Astrocyte (in vitro differentiated cells and primary cell): Measurements from ENCODE around the gene OR5M3. TPM values are rescaled to one million over a fixed set of nuclear protein-coding genes. Genes with fewer than 3 reads are reported as not detected.

Experiments used
- DNase-seq: peaks from one replicate; pipeline ENCODE4 v3.0.0-alpha.2; 2010; ENCODE audit warnings: low read depth
- FAIRE-seq: peaks from 2 replicates; lab custom pipeline; 2011; peaks lifted over from hg19 to GRCh38; lab: Jason Lieb, UNC
- H2AFZ ChIP-seq: 2 replicates; pipeline ENCODE4 v1.6.0; 2012; ENCODE audit warnings: low read depth, low read length, inconsistent platforms
- H3K27ac ChIP-seq: 2 replicates; pipeline ENCODE4 v1.5.1; 2011; ENCODE audit warnings: low read depth, low read length, inconsistent platforms
- H3K27me3 ChIP-seq: 2 replicates; pipeline ENCODE4 v1.6.0; 2011; ENCODE audit warnings: low read length, inconsistent platforms; ENCODE audit not compliant: insufficient read depth
- H3K36me3 ChIP-seq: 2 replicates; pipeline ENCODE4 v1.5.1; 2011; ENCODE audit warnings: low read length, inconsistent platforms; ENCODE audit not compliant: insufficient read depth
- H3K4me1 ChIP-seq: 2 replicates; pipeline ENCODE4 v1.5.1; 2011; ENCODE audit warnings: low read length, inconsistent platforms; ENCODE audit not compliant: insufficient read depth
- H3K4me2 ChIP-seq: 2 replicates; pipeline ENCODE4 v1.6.0; 2012; ENCODE audit warnings: low read length, inconsistent platforms
- H3K4me3 ChIP-seq: 2 replicates; pipeline ENCODE4 v1.5.1; 2011; ENCODE audit warnings: low read depth, mild to moderate bottlenecking, low read length, inconsistent platforms; ENCODE audit not compliant: insufficient read depth
- H3K79me2 ChIP-seq: 2 replicates; pipeline ENCODE4 v1.6.0; 2012; ENCODE audit warnings: mild to moderate bottlenecking, low read length, inconsistent platforms; ENCODE audit not compliant: insufficient read depth
- H3K9ac ChIP-seq: 2 replicates; pipeline ENCODE4 v1.6.0; 2012; ENCODE audit warnings: mild to moderate bottlenecking, low read length, inconsistent platforms
- H3K9me3 ChIP-seq: 2 replicates; pipeline ENCODE4 v1.5.1; 2012; ENCODE audit warnings: low read depth, mild to moderate bottlenecking, low read length, inconsistent platforms; ENCODE audit not compliant: insufficient read depth
- H4K20me1 ChIP-seq: 2 replicates; pipeline ENCODE4 v1.6.0; 2012; ENCODE audit warnings: low read length, inconsistent platforms; ENCODE audit not compliant: insufficient read depth
- H3K27ac Mint-ChIP-seq: one replicate; pipeline ENCODE4 v1.8.0; 2021; ENCODE audit warnings: mild to moderate bottlenecking, mixed read lengths; ENCODE audit not compliant: unreplicated experiment
- H3K27me3 Mint-ChIP-seq: one replicate; pipeline ENCODE4 v1.8.0; 2021; ENCODE audit warnings: low read depth, mixed read lengths; ENCODE audit not compliant: unreplicated experiment
- H3K36me3 Mint-ChIP-seq: one replicate; pipeline ENCODE4 v1.8.0; 2021; ENCODE audit warnings: low read depth, mixed read lengths; ENCODE audit not compliant: unreplicated experiment
- H3K4me1 Mint-ChIP-seq: one replicate; pipeline ENCODE4 v1.8.0; 2021; ENCODE audit warnings: low read depth, mixed read lengths; ENCODE audit not compliant: unreplicated experiment
- H3K4me3 Mint-ChIP-seq: one replicate; pipeline ENCODE4 v1.8.0; 2021; ENCODE audit warnings: mild to moderate bottlenecking, moderate library complexity, mixed read lengths; ENCODE audit not compliant: unreplicated experiment
- H3K9me3 Mint-ChIP-seq: one replicate; pipeline ENCODE4 v1.8.0; 2021; ENCODE audit warnings: mild to moderate bottlenecking, mixed read lengths; ENCODE audit not compliant: unreplicated experiment
- EZH2 ChIP-seq: IDR thresholded peaks from 2 replicates; pipeline ENCODE4 v1.6.1; 2012; ENCODE audit warnings: mild to moderate bottlenecking, low read length, inconsistent platforms; ENCODE audit not compliant: insufficient read depth
- total RNA-seq: library from RNA; stranded (reverse); gene quantifications from 2 replicates; pipeline ENCODE4 v1.2.1, GENCODE V29; 2021
- TF ChIP-seq, protein P1 (sequence below): IDR thresholded peaks from 2 replicates; pipeline ENCODE4 v1.5.1; 2011; ENCODE audit warnings: low read depth, mild to moderate bottlenecking, inconsistent platforms, low read length, moderate library complexity; ENCODE audit not compliant: insufficient read depth

The OR5M3 gene
- total RNA-seq, 1 donor from 2014 or later = not detected

DNA sequence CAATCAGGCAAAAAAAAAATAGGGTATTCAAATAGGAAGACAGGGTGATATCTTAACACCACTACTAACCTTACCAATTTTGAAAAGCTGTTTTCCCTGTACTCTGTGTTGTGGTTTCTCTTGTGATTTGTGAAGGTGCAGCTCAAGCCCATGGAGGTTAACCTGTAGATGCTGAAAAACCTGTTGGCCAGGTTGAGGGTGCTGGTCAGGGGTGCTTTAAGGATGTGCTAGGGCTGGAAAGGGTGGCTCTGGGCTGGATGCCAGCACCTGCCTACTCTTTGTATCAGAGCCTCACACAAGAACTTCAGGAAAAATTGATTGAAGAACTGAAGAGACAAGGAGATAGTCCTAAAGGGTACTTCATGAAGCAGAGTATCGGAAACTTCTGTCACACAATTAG lies 36.3 kb upstream of the OR5M3 start:
- Histone ChIP-seq H3K4me3 (no peak overlapping the region), H3K79me2 (no peaks in the 10 kb centered on the region), H2AFZ (no peak overlapping the region), H3K9me3 (peaks cover 4% of the 10 kb centered on the region), H3K4me1 (no peaks in the 10 kb centered on the region), H4K20me1 (no peaks in the 10 kb centered on the region), H3K36me3 (no peaks in the 10 kb centered on the region), H3K4me2 (no peak overlapping the region), H3K9ac (no peak overlapping the region), H3K27me3 (no peaks in the 10 kb centered on the region), H3K27ac (no peak overlapping the region)
- Mint-ChIP-seq H3K27me3 (no peaks in the 10 kb centered on the region), H3K4me3 (no peak overlapping the region), H3K27ac (no peak overlapping the region), H3K36me3 (no peaks in the 10 kb centered on the region), H3K9me3 (peaks cover 2% of the 10 kb centered on the region), H3K4me1 (no peaks in the 10 kb centered on the region)
- FAIRE-seq (no peak), DNase-seq (no peak)
- TF ChIP-seq, protein P1, sequence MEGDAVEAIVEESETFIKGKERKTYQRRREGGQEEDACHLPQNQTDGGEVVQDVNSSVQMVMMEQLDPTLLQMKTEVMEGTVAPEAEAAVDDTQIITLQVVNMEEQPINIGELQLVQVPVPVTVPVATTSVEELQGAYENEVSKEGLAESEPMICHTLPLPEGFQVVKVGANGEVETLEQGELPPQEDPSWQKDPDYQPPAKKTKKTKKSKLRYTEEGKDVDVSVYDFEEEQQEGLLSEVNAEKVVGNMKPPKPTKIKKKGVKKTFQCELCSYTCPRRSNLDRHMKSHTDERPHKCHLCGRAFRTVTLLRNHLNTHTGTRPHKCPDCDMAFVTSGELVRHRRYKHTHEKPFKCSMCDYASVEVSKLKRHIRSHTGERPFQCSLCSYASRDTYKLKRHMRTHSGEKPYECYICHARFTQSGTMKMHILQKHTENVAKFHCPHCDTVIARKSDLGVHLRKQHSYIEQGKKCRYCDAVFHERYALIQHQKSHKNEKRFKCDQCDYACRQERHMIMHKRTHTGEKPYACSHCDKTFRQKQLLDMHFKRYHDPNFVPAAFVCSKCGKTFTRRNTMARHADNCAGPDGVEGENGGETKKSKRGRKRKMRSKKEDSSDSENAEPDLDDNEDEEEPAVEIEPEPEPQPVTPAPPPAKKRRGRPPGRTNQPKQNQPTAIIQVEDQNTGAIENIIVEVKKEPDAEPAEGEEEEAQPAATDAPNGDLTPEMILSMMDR = no peak
- no peak for TF ChIP-seq EZH2

GRCh38 chr11:56497010-56497409 lies 23.9 kb upstream of the OR5M3 start:
- H4K20me1 ChIP-seq = no peaks in the 10 kb centered on the region
- no peak for TF ChIP-seq EZH2
- TF ChIP-seq, protein P1 = no peak
- no peak overlapping the region for H2AFZ ChIP-seq
- H3K4me1 ChIP-seq = no peaks in the 10 kb centered on the region
- H3K36me3 ChIP-seq = no peaks in the 10 kb centered on the region
- H3K27ac ChIP-seq = no peak overlapping the region
- H3K9me3 ChIP-seq = no peaks in the 10 kb centered on the region
- H3K4me2 ChIP-seq = no peak overlapping the region
- H3K27me3 Mint-ChIP-seq = peaks cover 2% of the 10 kb centered on the region
- H3K79me2 ChIP-seq = no peaks in the 10 kb centered on the region
- H3K27ac Mint-ChIP-seq = no peak overlapping the region
- DNase-seq (no peak), FAIRE-seq (no peak)
- H3K4me1 Mint-ChIP-seq = no peaks in the 10 kb centered on the region
- H3K36me3 Mint-ChIP-seq = no peaks in the 10 kb centered on the region
- no peaks in the 10 kb centered on the region for H3K27me3 ChIP-seq
- H3K4me3 Mint-ChIP-seq = no peak overlapping the region
- no peak overlapping the region for H3K4me3 ChIP-seq
- H3K9ac ChIP-seq = no peak overlapping the region
- H3K9me3 Mint-ChIP-seq = no peaks in the 10 kb centered on the region

DNA sequence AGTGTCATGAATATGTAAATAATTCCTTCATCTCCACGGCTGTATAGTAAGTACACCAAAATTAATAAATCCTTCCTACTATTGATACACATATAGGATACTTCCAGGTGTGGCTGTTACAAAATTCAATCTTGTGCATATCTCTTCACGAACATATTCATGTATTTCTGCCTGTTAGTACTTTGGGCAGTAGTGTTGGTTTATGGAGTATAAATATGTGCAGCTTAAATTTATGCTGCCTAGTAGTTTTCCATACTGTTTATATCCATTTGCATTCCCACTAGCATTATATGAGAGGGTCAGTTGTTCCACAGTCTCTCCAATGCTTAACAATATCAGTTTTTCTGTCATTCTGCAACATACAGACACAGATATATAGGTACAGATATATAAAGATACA lies 22.0 kb upstream of the OR5M3 start:
- Histone ChIP-seq H3K79me2 (no peaks in the 10 kb centered on the region), H3K36me3 (no peaks in the 10 kb centered on the region), H3K4me1 (no peaks in the 10 kb centered on the region), H4K20me1 (no peaks in the 10 kb centered on the region), H3K4me3 (no peak overlapping the region), H3K4me2 (no peak overlapping the region), H3K9me3 (no peaks in the 10 kb centered on the region), H3K27ac (no peak overlapping the region), H2AFZ (no peak overlapping the region), H3K27me3 (no peaks in the 10 kb centered on the region), H3K9ac (no peak overlapping the region)
- H3K27me3 Mint-ChIP-seq = peaks cover 2% of the 10 kb centered on the region
- H3K27ac Mint-ChIP-seq = no peak overlapping the region
- H3K4me3 Mint-ChIP-seq = no peak overlapping the region
- no peaks in the 10 kb centered on the region for H3K36me3 Mint-ChIP-seq
- no peaks in the 10 kb centered on the region for H3K4me1 Mint-ChIP-seq
- DNase-seq (no peak), FAIRE-seq (no peak)
- TF ChIP-seq, protein P1 = no peak
- TF ChIP-seq EZH2 = no peak
- H3K9me3 Mint-ChIP-seq = no peaks in the 10 kb centered on the region
